ENCODE measurements around the gene MAG.

The MAG gene

GRCh38 chr19:35299523-35300338 lies 7.8 kb downstream of the MAG start:
- DNase-seq = no peak

- no peak for DNase-seq
Measured at GRCh38 chr19:35300339-35300649, 8.3 kb downstream of the MAG start.

- no peak for DNase-seq
Measured at GRCh38 chr19:35301961-35302360, 10.0 kb downstream of the MAG start.

- no peak for DNase-seq
Measured at GRCh38 chr19:35302446-35302845, 10.5 kb downstream of the MAG start.

GRCh38 chr19:35303357-35303915 lies 11.5 kb downstream of the MAG start:
- no peak for DNase-seq

GRCh38 chr19:35304036-35304435 lies 12.1 kb downstream of the MAG start:
- DNase-seq = no peak

- DNase-seq = no peak
Measured at GRCh38 chr19:35305181-35305580, 13.2 kb downstream of the MAG start.

GRCh38 chr19:35306473-35307246 lies 14.7 kb downstream of the MAG start:
- DNase-seq = no peak

- DNase-seq = no peak
Measured at GRCh38 chr19:35307931-35308330, 16.0 kb downstream of the MAG start.

GRCh38 chr19:35308910-35309309 lies 16.9 kb downstream of the MAG start:
- DNase-seq = no peak

GRCh38 chr19:35309481-35310279 lies 17.7 kb downstream of the MAG start:
- peak; percentile 85 for DNase-seq

GRCh38 chr19:35310331-35310730 lies 18.4 kb downstream of the MAG start:
- no peak for DNase-seq

GRCh38 chr19:35310811-35311465 lies 19.0 kb downstream of the MAG start:
- no peak for DNase-seq

GRCh38 chr19:35311901-35312665 lies 20.1 kb downstream of the MAG start:
- DNase-seq = no peak

GRCh38 chr19:35313587-35313986 lies 21.6 kb downstream of the MAG start:
- DNase-seq = no peak

- DNase-seq = no peak
Measured at GRCh38 chr19:35314031-35314430, 22.1 kb downstream of the MAG start.

- no peak for DNase-seq
Measured at GRCh38 chr19:35314858-35315470, 23.0 kb downstream of the MAG start.

- no peak for DNase-seq
Measured at GRCh38 chr19:35315883-35316282, 23.9 kb downstream of the MAG start.

GRCh38 chr19:35316560-35316959 lies 24.6 kb downstream of the MAG start:
- DNase-seq = no peak

- no peak for DNase-seq
Measured at GRCh38 chr19:35317464-35318043, 25.6 kb downstream of the MAG start.
